Liver (tissue), 9 donors: Measurements from ENCODE around the gene NOL4L. TPM values are rescaled to one million over a fixed set of nuclear protein-coding genes. Genes with fewer than 3 reads are reported as not detected.
"Not testable (repeated sequence)": the region's sequence is repeated elsewhere in the genome, so short reads cannot be mapped to it uniquely, and the experiment has no call there.

Experiments used
- DNase-seq: peaks from one replicate; pipeline ENCODE4 v3.0.0-alpha.2; 2017; ENCODE audit warnings: low spot score
- H3K27ac ChIP-seq, 2 donors: one replicate each; pipeline ENCODE4 v1.7.0; 2013; ENCODE audit warnings: inconsistent platforms in 2 of 2, low read length in 2 of 2, control low read depth in 1 of 2, low read depth in 1 of 2, mild to moderate bottlenecking in 1 of 2
- H3K27me3 ChIP-seq, 4 donors: one replicate each; pipeline versions ENCODE4 v1.6.1 to v1.7.0; 2013; ENCODE audit warnings: low read length in 3 of 4, inconsistent platforms in 1 of 4, mild to moderate bottlenecking in 1 of 4, moderate library complexity in 1 of 4; ENCODE audit not compliant: control insufficient read depth in 4 of 4, insufficient read depth in 4 of 4
- H3K36me3 ChIP-seq, 4 donors: one replicate each; pipeline versions ENCODE4 v1.6.1 to v1.7.0; 2013; ENCODE audit warnings: low read length in 3 of 4, mild to moderate bottlenecking in 3 of 4, low read depth in 1 of 4, moderate library complexity in 1 of 4; ENCODE audit not compliant: control insufficient read depth in 4 of 4, insufficient read depth in 3 of 4
- H3K4me1 ChIP-seq, 4 donors: one replicate each; pipeline versions ENCODE4 v1.6.1 to v1.7.0; 2013; ENCODE audit warnings: low read length in 3 of 4, mild to moderate bottlenecking in 3 of 4, moderate library complexity in 1 of 4; ENCODE audit not compliant: control insufficient read depth in 4 of 4, insufficient read depth in 4 of 4
- H3K4me3 ChIP-seq, 3 donors: one replicate each; pipeline versions ENCODE4 v1.6.1 to v1.7.0; 2013; ENCODE audit warnings: low read length in 3 of 3, control low read depth in 1 of 3, low read depth in 1 of 3, mild to moderate bottlenecking in 1 of 3
- H3K9ac ChIP-seq, 2 donors: one replicate each; pipeline ENCODE4 v1.7.0; 2013; ENCODE audit warnings: low read length in 2 of 2, mild to moderate bottlenecking in 2 of 2, moderate library complexity in 2 of 2, control low read depth in 1 of 2, low read depth in 1 of 2
- H3K9me3 ChIP-seq, 4 donors: one replicate each; pipeline versions ENCODE4 v1.6.1 to v1.7.0; 2013; ENCODE audit warnings: low read length in 3 of 4; ENCODE audit not compliant: control insufficient read depth in 4 of 4
- EGR1 ChIP-seq, 2 donors: IDR thresholded peaks; 2 replicates each; pipeline ENCODE4 v1.6.1; 2016 to 2018; ENCODE audit warnings: antibody characterized with exemption in 2 of 2, low read depth in 2 of 2
- FOXA1 ChIP-seq: IDR thresholded peaks from 2 replicates; pipeline ENCODE4 v1.6.1; 2016; ENCODE audit warnings: antibody characterized with exemption
- GABPA ChIP-seq, 2 donors: IDR thresholded peaks in 1 of 2; conservative IDR thresholded peaks in 1 of 2; 2 replicates each; pipeline ENCODE4 v1.6.1; 2016; ENCODE audit warnings: antibody characterized with exemption in 2 of 2, mild to moderate bottlenecking in 1 of 2, moderate library complexity in 1 of 2
- HNF4A ChIP-seq, 2 donors: conservative IDR thresholded peaks; 2 replicates each; pipeline ENCODE4 v1.6.1; 2016; ENCODE audit warnings: antibody characterized with exemption in 2 of 2, mild to moderate bottlenecking in 2 of 2
- JUND ChIP-seq, 2 donors: IDR thresholded peaks; 2 replicates each; pipeline ENCODE4 v1.6.1; 2016; ENCODE audit warnings: antibody characterized with exemption in 2 of 2
- NR2F2 ChIP-seq: IDR thresholded peaks from 2 replicates; pipeline ENCODE4 v1.6.1; 2016; ENCODE audit warnings: antibody characterized with exemption
- RAD21 ChIP-seq, 2 donors: IDR thresholded peaks; 2 replicates each; pipeline ENCODE4 v1.6.1; 2016; ENCODE audit warnings: antibody characterized with exemption in 2 of 2, mild to moderate bottlenecking in 2 of 2
- RXRA ChIP-seq, 2 donors: IDR thresholded peaks; 2 replicates each; pipeline ENCODE4 v1.6.1; 2017 to 2018; ENCODE audit warnings: antibody characterized with exemption in 2 of 2, mild to moderate bottlenecking in 1 of 2
- SP1 ChIP-seq: IDR thresholded peaks from 2 replicates; pipeline ENCODE4 v1.6.1; 2018; ENCODE audit warnings: antibody characterized with exemption, mild to moderate bottlenecking
- YY1 ChIP-seq: IDR thresholded peaks from 2 replicates; pipeline ENCODE4 v1.6.1; 2016; ENCODE audit warnings: antibody characterized with exemption, mild to moderate bottlenecking
- WGBS: extraction: QIAGEN DNeasy Blood & Tissue Kit; methylation state at CpG from one replicate; pipeline ENCODE4 v1.1.7; 2013; 5-methylcytosine and 5-hydroxymethylcytosine counted together
- polyA plus RNA-seq, 2 donors: library from polyadenylated mRNA; stranded (reverse) in 1 of 2; unstranded in 1 of 2; fragments of 200-250 nt in 1 of 2; fragments of >200 nt in 1 of 2; fragmentation: Nextera tagmentation in 1 of 2; extraction: Ambion mirVana in 1 of 2; gene quantifications; one replicate each; pipeline versions ENCODE4 v1.2.1 to v1.2.3, GENCODE V29; 2013 to 2015
- total RNA-seq, 2 donors: library from RNA; depleted of rRNA; stranded (reverse); fragments of >200 nt; gene quantifications; one replicate each; pipeline ENCODE4 v1.2.3, GENCODE V29; 2014
- TF ChIP-seq, protein P1 (sequence below): IDR thresholded peaks from 2 replicates; pipeline ENCODE4 v1.6.1; 2016; ENCODE audit warnings: antibody characterized with exemption
- donor health status: healthy.
- donor health status: healthy.
- donor health status: healthy.
- donor health status: healthy.
- donor health status: healthy.

NOL4L gene
- total and polyA plus RNA-seq, 4 donors: 2.2 to 6.8 (median 4.3) TPM

DNA sequence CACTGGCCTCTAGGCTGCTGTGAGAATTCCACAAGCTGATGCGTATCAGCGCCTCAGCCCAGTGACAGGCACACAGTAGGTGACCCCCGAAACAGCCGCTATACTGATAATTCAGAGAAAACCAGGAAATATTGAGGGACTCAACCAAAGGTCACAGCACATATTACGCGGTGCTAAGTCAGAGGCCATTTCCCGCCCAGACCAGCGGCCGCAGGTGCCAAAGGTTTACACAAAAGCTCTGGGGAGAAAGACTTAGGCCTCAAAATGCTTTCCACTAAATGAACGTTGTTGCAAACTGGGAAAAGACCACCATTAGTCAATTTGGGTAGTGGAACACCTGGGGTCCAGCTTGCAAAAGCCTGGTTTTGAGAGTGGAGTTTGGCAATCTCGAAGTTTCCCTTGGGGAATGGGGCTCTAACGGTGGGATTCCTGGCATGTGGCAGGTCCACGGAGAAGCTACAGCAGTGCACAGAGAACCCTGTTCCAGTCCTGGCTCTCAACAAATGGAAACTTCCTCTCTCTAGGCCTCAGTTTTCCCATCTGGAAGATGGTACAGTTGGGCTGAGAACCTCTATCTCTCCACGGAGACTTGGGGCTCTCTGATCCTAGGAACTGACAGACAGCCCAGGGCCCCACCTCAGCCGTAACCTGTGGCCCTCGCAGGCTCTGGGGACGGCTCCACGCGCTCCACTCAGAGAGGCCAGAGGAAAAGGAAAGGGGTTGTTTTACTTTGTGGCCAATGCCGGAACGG, 4.7 kb downstream of the NOL4L start:
- no peaks in the 10 kb centered on the region for H3K9me3 ChIP-seq
- no peak overlapping the region for H3K27ac ChIP-seq
- no peaks in the 10 kb centered on the region for H3K27me3 ChIP-seq
- peaks cover 3 to 13% (median 10%) of the 10 kb centered on the region in 4 donors for H3K4me1 ChIP-seq
- WGBS: 78% methylated on average over 21 of the region's 21 CpGs
- peak; percentile 11 for TF ChIP-seq SP1
- TF ChIP-seq, protein P1, sequence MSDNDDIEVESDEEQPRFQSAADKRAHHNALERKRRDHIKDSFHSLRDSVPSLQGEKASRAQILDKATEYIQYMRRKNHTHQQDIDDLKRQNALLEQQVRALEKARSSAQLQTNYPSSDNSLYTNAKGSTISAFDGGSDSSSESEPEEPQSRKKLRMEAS: no peak
- no peak overlapping the region for H3K4me3 ChIP-seq
- no peak overlapping the region for H3K9ac ChIP-seq
- DNase-seq: no peak
- H3K36me3 ChIP-seq: no peaks in the 10 kb centered on the region

DNA sequence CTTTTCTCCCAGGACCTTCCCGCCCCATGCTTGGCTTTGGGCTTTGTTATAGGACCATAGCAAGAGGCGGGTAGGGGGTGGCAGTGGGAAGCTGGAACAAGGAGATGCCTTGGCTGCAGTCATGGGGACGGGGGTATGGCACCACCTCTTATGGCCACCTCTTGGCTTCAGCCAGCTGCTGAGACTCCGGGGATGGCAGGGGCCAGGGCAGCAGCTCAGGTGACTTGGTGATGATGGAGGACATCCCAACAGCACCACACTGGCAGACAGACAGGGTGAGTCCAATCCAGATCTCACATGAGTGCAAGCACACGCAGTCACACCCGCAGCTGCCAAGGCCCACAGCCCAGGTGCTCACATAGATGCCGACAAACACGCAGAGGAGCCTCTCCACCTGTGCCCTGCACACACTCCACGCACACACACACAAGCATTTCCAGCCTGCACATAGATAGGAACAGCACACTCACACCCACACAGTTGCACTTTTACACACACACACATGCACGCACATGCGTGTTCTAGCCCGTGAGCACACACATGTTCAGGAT, 6.2 kb downstream of the NOL4L start:
- no peaks in the 10 kb centered on the region for H3K27me3 ChIP-seq
- H3K36me3 ChIP-seq: no peaks in the 10 kb centered on the region
- H3K9me3 ChIP-seq: no peaks in the 10 kb centered on the region
- no peak for TF ChIP-seq HNF4A (conservative IDR thresholded peaks at IDR 0.05)
- TF ChIP-seq GABPA (IDR thresholded peaks at IDR 0.05 in 1 of 2, conservative IDR thresholded peaks at IDR 0.05 in 1 of 2): no peak
- TF ChIP-seq RXRA (IDR thresholded peaks at IDR 0.05): no peak
- TF ChIP-seq NR2F2: no peak
- no peak for TF ChIP-seq FOXA1
- TF ChIP-seq YY1: no peak
- TF ChIP-seq RAD21 (IDR thresholded peaks at IDR 0.05): no peak
- no peak for DNase-seq
- H3K4me1 ChIP-seq: peaks cover 0 to 6% (median 3%) of the 10 kb centered on the region in 4 donors
- no peak overlapping the region for H3K4me3 ChIP-seq
- no peak overlapping the region for H3K27ac ChIP-seq
- no peak overlapping the region for H3K9ac ChIP-seq
- 93% methylated on average over 12 of the region's 12 CpGs for WGBS

DNA sequence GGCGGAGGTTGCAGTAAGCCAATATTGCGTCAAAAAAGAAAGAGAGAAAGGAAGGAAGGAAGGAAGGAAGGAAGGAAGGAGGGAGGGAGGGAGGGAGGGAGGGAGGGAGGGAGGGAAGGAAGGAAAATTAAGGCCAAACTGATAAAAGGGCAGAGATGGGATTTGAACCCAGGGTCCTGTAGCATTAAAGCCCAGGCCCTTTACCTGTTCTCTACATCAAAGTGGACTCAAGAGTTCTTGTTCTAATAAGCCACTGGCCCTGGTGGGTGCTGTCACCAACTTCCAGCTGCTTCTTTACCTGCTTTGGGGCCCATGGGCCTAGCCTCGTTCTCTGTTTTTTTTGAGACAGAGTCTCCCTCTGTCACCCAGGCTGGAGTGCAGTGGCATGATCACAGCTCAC, 7.1 kb downstream of the NOL4L start:
- H3K27me3 ChIP-seq, H3K27ac ChIP-seq, H3K36me3 ChIP-seq, H3K4me1 ChIP-seq, H3K9ac ChIP-seq, H3K9me3 ChIP-seq, DNase-seq, H3K4me3 ChIP-seq: not testable (repeated sequence)
- WGBS: 62% methylated on average over 3 of the region's 3 CpGs

DNA sequence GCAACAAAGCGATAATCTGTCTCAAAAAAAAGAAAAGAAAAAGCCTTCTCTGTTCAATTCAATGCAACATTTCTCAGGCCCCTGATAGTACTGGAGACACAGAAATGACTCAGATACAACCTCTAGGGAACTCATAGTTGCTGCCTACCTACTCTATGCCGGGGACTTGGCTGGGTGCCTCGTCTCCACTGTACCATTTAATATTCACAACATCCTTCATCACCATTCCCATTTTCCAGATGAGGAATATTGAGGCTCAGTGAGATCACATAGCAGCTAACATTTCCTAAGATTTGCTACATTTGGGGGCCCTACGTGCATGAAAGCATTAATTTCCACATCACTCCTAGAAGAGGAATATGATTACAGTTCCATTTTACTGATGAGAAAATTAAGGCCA, 7.5 kb downstream of the NOL4L start:
- Histone ChIP-seq H3K27me3 (no peaks in the 10 kb centered on the region), H3K4me3 (no peak overlapping the region), H3K4me1 (peaks cover 0 to 1% (median under 1%) of the 10 kb centered on the region in 4 donors), H3K9ac (no peak overlapping the region), H3K27ac (no peak overlapping the region), H3K9me3 (no peaks in the 10 kb centered on the region), H3K36me3 (no peaks in the 10 kb centered on the region)
- WGBS: 90% methylated on average over 4 of the region's 4 CpGs
- DNase-seq: no peak
- TF ChIP-seq YY1 (no peak), JUND (IDR thresholded peaks at IDR 0.05) (no peak), EGR1 (IDR thresholded peaks at IDR 0.05; ENCODE audit: low read depth in 2 of 2) (no peak)
